Activated T-cell treated with anti-CD3 and anti-CD28 coated beads, Interleukin-2, amount 50 U/mL, for 4 hours (primary cell): ENCODE data around the gene ASTN1. TPM values are rescaled to one million over a fixed set of nuclear protein-coding genes. Genes with fewer than 3 reads are reported as not detected.

Experiments
- ATAC-seq, 2 donors: fragments of 200-7000 bp; cut with Tn5 transposase; one replicate each; pipeline ENCODE4 v1.10.0; 2021
- DNase-seq: peaks from one replicate; pipeline ENCODE4 v3.0.0-alpha.2; 2020
- H3K27me3 Mint-ChIP-seq: one replicate; pipeline ENCODE4 v1.8.0; 2021; ENCODE audit warnings: low read depth, mixed read lengths
- H3K36me3 Mint-ChIP-seq: one replicate; pipeline ENCODE4 v1.8.0; 2022; ENCODE audit warnings: mixed read lengths; ENCODE audit not compliant: insufficient read depth
- H3K4me1 Mint-ChIP-seq: one replicate; pipeline ENCODE4 v1.8.0; 2021; ENCODE audit warnings: low read depth, mixed read lengths
- H3K4me3 Mint-ChIP-seq: one replicate; pipeline ENCODE4 v1.8.0; 2021; ENCODE audit warnings: mild to moderate bottlenecking, moderate library complexity, mixed read lengths
- H3K9me3 Mint-ChIP-seq: one replicate; pipeline ENCODE4 v1.8.0; 2021; ENCODE audit warnings: mixed read lengths
- total RNA-seq, 3 donors: library from RNA; stranded (reverse); gene quantifications; one replicate each; pipeline ENCODE4 v1.2.1, GENCODE V29; 2021

Gene ASTN1
- total RNA-seq: not detected

- DNase-seq (no peak), ATAC-seq (no peak)
- no peak within 1 kb of the TSS for H3K4me3 Mint-ChIP-seq
- peaks cover 3% of the 10 kb centered on the region for H3K4me1 Mint-ChIP-seq
- no peaks in the 10 kb centered on the region for H3K36me3 Mint-ChIP-seq
- H3K9me3 Mint-ChIP-seq: no peaks in the 10 kb centered on the region
- peaks cover 19% of the 10 kb centered on the region for H3K27me3 Mint-ChIP-seq
These were observed at the start of gene ASTN1 for GRCh38 chr1:177164380-177165068. Gene ASTN1 (minus strand): TSS chr1:177164712. CDS start chr1:177164676, 36 bp downstream.

- Mint-ChIP-seq H3K27me3 (no peaks in the 10 kb centered on the region), H3K4me3 (no peak overlapping the region), H3K36me3 (no peaks in the 10 kb centered on the region), H3K9me3 (peaks cover 7% of the 10 kb centered on the region), H3K4me1 (no peaks in the 10 kb centered on the region)
- no peak for ATAC-seq
- no peak for DNase-seq
These were observed 46.7 kb upstream of the ASTN1 start for GRCh38 chr1:177211231-177211630.

- DNase-seq (no peak), ATAC-seq (no peak)
- peaks cover 3% of the 10 kb centered on the region for H3K9me3 Mint-ChIP-seq
- no peaks in the 10 kb centered on the region for H3K4me1 Mint-ChIP-seq
- no peak overlapping the region for H3K4me3 Mint-ChIP-seq
- no peaks in the 10 kb centered on the region for H3K27me3 Mint-ChIP-seq
- H3K36me3 Mint-ChIP-seq: no peaks in the 10 kb centered on the region
These were observed 45.6 kb upstream of the ASTN1 start for GRCh38 chr1:177210071-177210470.

- Mint-ChIP-seq H3K27me3 (no peaks in the 10 kb centered on the region), H3K9me3 (no peaks in the 10 kb centered on the region), H3K4me3 (no peak overlapping the region), H3K4me1 (no peaks in the 10 kb centered on the region), H3K36me3 (no peaks in the 10 kb centered on the region)
- DNase-seq (no peak), ATAC-seq (no peak)
These were observed 44.8 kb upstream of the ASTN1 start for GRCh38 chr1:177209357-177209756.

- no peak for DNase-seq
- no peak for ATAC-seq
- Mint-ChIP-seq H3K9me3 (peaks cover 3% of the 10 kb centered on the region), H3K4me1 (no peaks in the 10 kb centered on the region), H3K4me3 (no peak overlapping the region), H3K36me3 (no peaks in the 10 kb centered on the region), H3K27me3 (no peaks in the 10 kb centered on the region)
These were observed 44.4 kb upstream of the ASTN1 start for GRCh38 chr1:177208920-177209319.

- H3K9me3 Mint-ChIP-seq: peaks cover 3% of the 10 kb centered on the region
- no peaks in the 10 kb centered on the region for H3K4me1 Mint-ChIP-seq
- H3K36me3 Mint-ChIP-seq: no peaks in the 10 kb centered on the region
- ATAC-seq (no peak), DNase-seq (no peak)
- no peak overlapping the region for H3K4me3 Mint-ChIP-seq
- H3K27me3 Mint-ChIP-seq: no peaks in the 10 kb centered on the region
These were observed 42.4 kb upstream of the ASTN1 start for GRCh38 chr1:177206831-177207355.

GRCh38 chr1:177200290-177200689 is 35.8 kb upstream of the ASTN1 start:
- no peak overlapping the region for H3K4me3 Mint-ChIP-seq
- no peak for DNase-seq
- H3K36me3 Mint-ChIP-seq: no peaks in the 10 kb centered on the region
- peaks cover 10% of the 10 kb centered on the region for H3K9me3 Mint-ChIP-seq
- H3K27me3 Mint-ChIP-seq: no peaks in the 10 kb centered on the region
- H3K4me1 Mint-ChIP-seq: no peaks in the 10 kb centered on the region
- no peak for ATAC-seq

- Mint-ChIP-seq H3K4me3 (no peak overlapping the region), H3K27me3 (no peaks in the 10 kb centered on the region), H3K9me3 (peaks cover 7% of the 10 kb centered on the region), H3K36me3 (no peaks in the 10 kb centered on the region), H3K4me1 (no peaks in the 10 kb centered on the region)
- DNase-seq: no peak
- ATAC-seq: no peak
These were observed 33.7 kb upstream of the ASTN1 start for GRCh38 chr1:177198243-177198642.

- H3K4me1 Mint-ChIP-seq: no peaks in the 10 kb centered on the region
- H3K9me3 Mint-ChIP-seq: peaks cover 3% of the 10 kb centered on the region
- ATAC-seq (no peak), DNase-seq (no peak)
- H3K27me3 Mint-ChIP-seq: no peaks in the 10 kb centered on the region
- no peak overlapping the region for H3K4me3 Mint-ChIP-seq
- no peaks in the 10 kb centered on the region for H3K36me3 Mint-ChIP-seq
These were observed 25.9 kb upstream of the ASTN1 start for GRCh38 chr1:177190308-177190970.

- H3K9me3 Mint-ChIP-seq: no peaks in the 10 kb centered on the region
- DNase-seq: no peak
- peaks cover 5% of the 10 kb centered on the region for H3K4me1 Mint-ChIP-seq
- H3K27me3 Mint-ChIP-seq: peaks cover 11% of the 10 kb centered on the region
- H3K4me3 Mint-ChIP-seq: no peak overlapping the region
- no peaks in the 10 kb centered on the region for H3K36me3 Mint-ChIP-seq
- no peak for ATAC-seq
These were observed 22.1 kb upstream of the ASTN1 start for GRCh38 chr1:177186639-177187038.

GRCh38 chr1:177185209-177185608 is 20.7 kb upstream of the ASTN1 start:
- Mint-ChIP-seq H3K27me3 (peaks cover 20% of the 10 kb centered on the region), H3K36me3 (no peaks in the 10 kb centered on the region), H3K9me3 (no peaks in the 10 kb centered on the region), H3K4me3 (no peak overlapping the region), H3K4me1 (peaks cover 8% of the 10 kb centered on the region)
- DNase-seq (no peak), ATAC-seq (no peak)

- DNase-seq (no peak), ATAC-seq (no peak)
- Mint-ChIP-seq H3K27me3 (peaks cover 22% of the 10 kb centered on the region), H3K9me3 (no peaks in the 10 kb centered on the region), H3K4me1 (peaks cover 8% of the 10 kb centered on the region), H3K4me3 (no peak overlapping the region), H3K36me3 (no peaks in the 10 kb centered on the region)
These were observed 19.3 kb upstream of the ASTN1 start for GRCh38 chr1:177183836-177184235.

GRCh38 chr1:177181631-177182291 is 17.2 kb upstream of the ASTN1 start:
- peaks cover 8% of the 10 kb centered on the region for H3K4me1 Mint-ChIP-seq
- ATAC-seq (peak; percentile 50 to 58), DNase-seq (no peak)
- peaks cover 4% of the 10 kb centered on the region for H3K9me3 Mint-ChIP-seq
- H3K27me3 Mint-ChIP-seq: peaks cover 25% of the 10 kb centered on the region
- peak overlapping the region; percentile 19 for H3K4me3 Mint-ChIP-seq
- H3K36me3 Mint-ChIP-seq: no peaks in the 10 kb centered on the region

- Mint-ChIP-seq H3K4me3 (peak overlapping the region; percentile 19), H3K27me3 (peaks cover 25% of the 10 kb centered on the region), H3K4me1 (peaks cover 8% of the 10 kb centered on the region), H3K9me3 (peaks cover 4% of the 10 kb centered on the region), H3K36me3 (no peaks in the 10 kb centered on the region)
- no peak for ATAC-seq
- DNase-seq: no peak
These were observed 16.7 kb upstream of the ASTN1 start for GRCh38 chr1:177181280-177181630.
